ENCODE measurements around the gene RELT.

Gene RELT

GRCh38 chr11:73342633-73343032 lies 33.6 kb upstream of the RELT start:
- no peak for TF ChIP-seq ZNF274 (IDR thresholded peaks at IDR 0.05; ENCODE audit: low read depth, low read length)
- no peak overlapping the region for H3K4me3 ChIP-seq (ENCODE audit: low read length)

DNA sequence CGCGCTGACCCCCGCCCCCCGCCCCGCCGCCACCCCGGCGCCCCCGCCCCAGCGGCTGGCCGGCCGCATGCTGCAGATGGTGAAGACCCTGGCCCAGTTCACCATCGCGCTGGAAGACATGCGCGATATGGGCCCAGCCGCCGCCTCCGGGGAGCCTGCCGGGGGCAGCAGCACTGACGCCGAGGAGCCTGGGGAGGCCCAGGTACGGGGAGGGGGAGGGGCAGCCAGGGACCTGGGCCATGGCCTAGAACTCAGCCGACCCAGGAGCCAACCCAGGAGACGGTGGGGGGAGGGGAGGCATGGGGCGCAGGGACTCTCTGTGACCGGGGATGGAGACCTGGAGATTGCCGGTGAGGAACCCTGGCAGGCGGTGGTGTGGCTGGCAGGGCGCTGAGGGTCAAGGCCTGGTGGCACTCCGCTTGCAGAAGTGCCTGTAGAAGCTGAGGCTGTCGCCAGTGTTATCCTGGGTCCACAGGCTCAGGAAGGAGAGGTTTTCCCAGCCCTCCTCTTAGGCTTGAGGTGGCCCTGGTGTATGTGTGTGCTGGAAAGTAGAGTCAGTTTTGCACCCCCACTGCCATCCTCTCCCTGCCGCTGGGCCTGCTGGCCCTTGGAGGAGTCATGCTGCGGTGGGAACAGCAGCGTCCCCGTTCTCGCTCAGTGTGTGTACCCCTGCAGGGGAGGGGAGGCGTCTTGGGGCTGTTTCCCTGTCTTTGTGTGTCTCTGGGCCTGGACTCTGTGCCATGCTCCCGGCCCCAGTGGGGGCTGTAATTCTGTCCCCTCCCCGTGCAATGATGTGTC lies 32.9 kb upstream of the RELT start:
- no peak overlapping the region for H3K4me3 ChIP-seq (ENCODE audit: low read length)

DNA sequence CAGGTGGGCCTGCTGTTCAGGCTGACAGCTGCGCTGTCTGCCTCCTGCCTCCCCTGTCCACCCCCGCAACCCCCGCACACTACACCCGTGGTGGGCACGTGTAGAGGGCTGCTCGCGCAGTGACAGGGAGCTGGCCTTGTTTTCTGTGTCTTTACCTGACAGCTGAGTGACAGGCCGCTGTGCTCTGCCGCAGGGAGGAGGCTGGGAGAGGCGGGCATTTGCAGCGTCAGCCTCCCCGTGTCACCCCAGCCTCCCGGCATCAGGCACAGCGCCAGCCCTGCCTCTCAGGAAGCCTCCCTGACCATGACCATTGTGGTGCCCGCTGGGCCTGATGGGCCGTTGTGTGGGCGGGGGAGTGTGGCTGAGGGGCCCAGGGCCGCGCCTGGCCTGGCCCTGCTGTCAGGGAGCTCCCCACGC lies 32.0 kb upstream of the RELT start:
- no peak for TF ChIP-seq ZNF274 (IDR thresholded peaks at IDR 0.05; ENCODE audit: low read depth, low read length)
- H3K4me3 ChIP-seq (ENCODE audit: low read length) = no peak overlapping the region

More for the DNA sequence above, 32.9 kb upstream of the RELT start:
- TF ChIP-seq ZNF274 (IDR thresholded peaks at IDR 0.05; ENCODE audit: low read depth, low read length) = no peak

DNA sequence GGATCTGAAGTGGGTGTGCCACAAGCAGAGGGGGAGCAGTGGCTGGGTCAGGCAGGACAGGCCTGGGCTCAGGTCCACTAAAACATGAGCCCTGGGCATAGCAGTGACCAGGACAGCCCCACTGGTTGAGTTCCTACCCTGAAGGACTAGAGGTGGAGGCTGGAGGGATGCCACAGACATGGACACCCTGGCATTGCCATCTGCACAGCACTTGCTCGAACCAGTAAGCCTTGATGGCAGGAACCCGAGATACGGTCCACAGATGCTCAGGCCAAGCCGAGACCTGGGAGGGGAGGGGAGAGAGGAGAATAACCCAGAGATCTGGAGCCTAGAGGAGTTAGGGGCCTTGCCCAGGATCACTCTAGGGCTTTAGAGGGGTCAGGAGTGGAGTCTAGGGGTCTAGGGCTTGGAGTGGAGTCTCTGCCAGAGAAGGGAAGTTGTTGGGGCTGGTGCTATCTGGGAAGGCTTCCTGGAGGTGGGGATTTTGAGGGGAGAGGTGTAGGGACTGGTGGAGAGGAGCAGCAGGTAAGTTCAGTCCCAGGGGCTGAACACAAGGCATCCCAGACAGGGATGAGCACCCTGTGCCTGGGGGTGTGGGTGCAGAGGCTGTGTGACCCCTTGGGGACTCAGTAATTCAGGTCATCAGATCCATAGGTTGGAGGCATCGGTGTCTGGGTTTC lies 30.6 kb upstream of the RELT start:
- no peak overlapping the region for H3K4me3 ChIP-seq (ENCODE audit: low read length)
- TF ChIP-seq ZNF274 (IDR thresholded peaks at IDR 0.05; ENCODE audit: low read depth, low read length) = no peak

DNA sequence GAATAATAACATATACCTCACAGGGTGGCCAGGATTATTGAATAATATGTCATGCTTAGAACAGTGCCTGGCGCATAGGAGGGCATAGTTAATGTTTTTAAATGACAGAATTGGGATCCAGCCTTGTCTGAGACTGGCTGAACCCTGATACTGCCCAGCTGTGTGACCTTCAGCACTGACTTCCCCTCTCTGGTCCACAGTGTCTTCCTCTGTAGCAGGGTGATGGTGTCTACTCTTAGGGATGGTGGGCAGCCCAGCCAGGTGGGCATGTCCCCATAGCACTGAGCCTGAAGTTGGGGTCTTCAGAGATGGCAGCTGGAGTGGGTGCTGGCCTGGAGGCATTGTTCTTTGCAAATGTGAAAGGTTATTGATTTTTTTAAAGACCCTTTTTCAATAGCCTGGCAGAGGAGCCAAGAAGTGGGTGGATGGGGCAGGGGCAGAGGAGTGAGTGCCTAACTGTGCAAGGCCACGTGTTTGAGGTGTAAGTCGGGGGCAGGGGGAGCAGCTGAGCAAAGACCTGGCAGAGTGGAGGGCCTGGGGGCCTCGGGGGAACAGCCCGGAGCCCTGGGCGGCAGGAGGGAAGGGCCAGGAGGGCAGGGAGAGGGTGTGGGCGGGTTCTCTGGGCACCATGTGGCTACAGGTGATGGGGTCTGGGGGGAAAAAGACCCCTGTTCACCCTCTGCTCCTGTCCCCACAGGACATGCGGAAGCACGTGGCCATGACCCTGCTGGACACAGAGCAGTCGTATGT lies 29.8 kb upstream of the RELT start:
- no peak overlapping the region for H3K4me3 ChIP-seq (ENCODE audit: low read length)
- TF ChIP-seq ZNF274 (IDR thresholded peaks at IDR 0.05; ENCODE audit: low read depth, low read length) = no peak

- no peak overlapping the region for H3K4me3 ChIP-seq (ENCODE audit: low read length)
- no peak for TF ChIP-seq ZNF274 (IDR thresholded peaks at IDR 0.05; ENCODE audit: low read depth, low read length)
These were observed 29.1 kb upstream of the RELT start for GRCh38 chr11:73347067-73347466.

- no peak overlapping the region for H3K4me3 ChIP-seq (ENCODE audit: low read length)
- TF ChIP-seq ZNF274 (IDR thresholded peaks at IDR 0.05; ENCODE audit: low read depth, low read length) = no peak
These were observed 27.4 kb upstream of the RELT start for GRCh38 chr11:73348838-73349237.

DNA sequence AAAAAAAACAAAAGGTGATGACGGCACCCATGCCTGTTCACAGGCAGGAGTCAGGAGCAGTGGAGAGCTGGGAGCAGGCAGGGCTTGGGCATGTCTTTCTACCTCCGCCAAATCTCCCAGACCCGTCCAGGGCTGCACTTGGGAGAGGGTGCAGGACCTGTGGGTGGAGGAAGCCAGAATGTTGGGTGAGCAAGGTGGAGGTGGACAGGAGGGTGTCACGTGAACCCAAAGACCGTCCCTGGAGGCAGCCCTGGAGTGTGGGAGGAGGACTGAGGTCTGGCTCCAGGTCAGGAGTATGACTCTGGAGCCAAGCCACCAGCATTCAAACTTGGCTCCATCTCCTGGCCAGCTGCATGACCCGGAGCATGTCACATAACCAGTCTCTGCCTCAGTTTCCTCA lies 26.6 kb upstream of the RELT start:
- H3K4me3 ChIP-seq (ENCODE audit: low read length) = no peak overlapping the region
- TF ChIP-seq ZNF274 (IDR thresholded peaks at IDR 0.05; ENCODE audit: low read depth, low read length) = no peak

- no peak overlapping the region for H3K4me3 ChIP-seq (ENCODE audit: low read length)
- TF ChIP-seq ZNF274 (IDR thresholded peaks at IDR 0.05; ENCODE audit: low read depth, low read length) = no peak
These were observed 25.1 kb upstream of the RELT start for GRCh38 chr11:73350908-73351636.

DNA sequence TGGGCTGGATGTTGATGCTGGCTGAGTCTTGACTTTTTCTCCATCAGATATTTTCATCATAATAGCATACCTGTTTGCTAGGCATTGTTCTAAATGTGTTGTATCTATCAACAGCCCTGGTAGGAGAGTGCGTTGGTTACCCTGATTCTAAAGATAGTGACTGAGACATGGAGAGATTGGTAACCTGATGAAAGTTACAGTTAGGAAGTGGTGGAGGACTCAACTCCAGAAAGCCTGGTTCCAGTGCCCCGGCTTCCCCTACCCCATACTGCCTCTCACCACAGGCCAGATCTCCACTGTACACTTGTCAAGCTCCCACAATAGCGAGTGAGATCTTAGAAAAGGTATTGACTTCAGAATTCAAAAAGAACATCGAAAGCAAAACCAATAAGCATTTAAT lies 22.8 kb upstream of the RELT start:
- no peak overlapping the region for H3K4me3 ChIP-seq (ENCODE audit: low read length)
- no peak for TF ChIP-seq ZNF274 (IDR thresholded peaks at IDR 0.05; ENCODE audit: low read depth, low read length)

DNA sequence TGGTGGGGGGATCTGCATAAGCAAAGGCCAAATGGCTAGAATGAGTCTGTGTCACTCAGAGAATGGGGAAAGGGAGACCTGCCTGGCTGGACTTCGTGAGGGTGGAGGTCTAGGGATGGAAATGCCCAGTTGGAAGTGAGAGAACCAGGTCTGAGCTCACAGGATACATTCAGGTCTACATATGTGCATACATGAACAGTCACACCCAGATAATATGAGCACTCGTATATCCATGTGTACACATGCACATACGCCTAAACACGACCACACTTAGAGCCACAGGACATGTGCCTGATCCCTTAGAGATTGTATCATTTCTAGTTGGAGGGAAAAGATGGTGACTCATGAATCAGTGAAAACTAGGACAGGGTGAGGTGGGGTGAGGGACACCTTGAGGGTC lies 21.1 kb upstream of the RELT start:
- no peak for TF ChIP-seq ZNF274 (IDR thresholded peaks at IDR 0.05; ENCODE audit: low read depth, low read length)

GRCh38 chr11:73356979-73357860 lies 19.0 kb upstream of the RELT start:
- no peak for TF ChIP-seq ZNF274 (IDR thresholded peaks at IDR 0.05; ENCODE audit: low read depth, low read length)
- no peak overlapping the region for H3K4me3 ChIP-seq (ENCODE audit: low read length)

More for the DNA sequence above, 21.1 kb upstream of the RELT start:
- H3K4me3 ChIP-seq (ENCODE audit: low read length) = no peak overlapping the region

- H3K4me3 ChIP-seq (ENCODE audit: low read length) = no peak overlapping the region
- no peak for TF ChIP-seq ZNF274 (IDR thresholded peaks at IDR 0.05; ENCODE audit: low read depth, low read length)
These were observed 18.1 kb upstream of the RELT start for GRCh38 chr11:73358071-73358470.

All from GM08714 (cell line).